ENCODE data around the gene INPP5D.

Gene INPP5D

DNA sequence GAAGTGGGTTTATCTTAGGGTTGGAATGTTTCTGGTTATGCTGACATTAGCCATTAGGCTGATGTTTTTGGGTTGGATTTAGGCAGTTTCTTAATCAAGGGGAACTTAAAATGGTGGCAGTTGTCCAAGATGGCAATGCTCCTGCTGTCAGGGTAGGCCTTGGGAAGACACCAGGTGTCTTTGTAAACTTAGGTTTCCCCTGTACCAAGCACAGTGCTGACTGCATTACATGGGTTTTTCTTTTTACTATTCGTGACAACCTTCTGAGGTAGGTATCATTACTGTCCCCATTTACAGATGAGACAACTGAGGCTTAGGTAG, 190.8 kb downstream of the INPP5D start:
- DNase-seq: no peak

DNA sequence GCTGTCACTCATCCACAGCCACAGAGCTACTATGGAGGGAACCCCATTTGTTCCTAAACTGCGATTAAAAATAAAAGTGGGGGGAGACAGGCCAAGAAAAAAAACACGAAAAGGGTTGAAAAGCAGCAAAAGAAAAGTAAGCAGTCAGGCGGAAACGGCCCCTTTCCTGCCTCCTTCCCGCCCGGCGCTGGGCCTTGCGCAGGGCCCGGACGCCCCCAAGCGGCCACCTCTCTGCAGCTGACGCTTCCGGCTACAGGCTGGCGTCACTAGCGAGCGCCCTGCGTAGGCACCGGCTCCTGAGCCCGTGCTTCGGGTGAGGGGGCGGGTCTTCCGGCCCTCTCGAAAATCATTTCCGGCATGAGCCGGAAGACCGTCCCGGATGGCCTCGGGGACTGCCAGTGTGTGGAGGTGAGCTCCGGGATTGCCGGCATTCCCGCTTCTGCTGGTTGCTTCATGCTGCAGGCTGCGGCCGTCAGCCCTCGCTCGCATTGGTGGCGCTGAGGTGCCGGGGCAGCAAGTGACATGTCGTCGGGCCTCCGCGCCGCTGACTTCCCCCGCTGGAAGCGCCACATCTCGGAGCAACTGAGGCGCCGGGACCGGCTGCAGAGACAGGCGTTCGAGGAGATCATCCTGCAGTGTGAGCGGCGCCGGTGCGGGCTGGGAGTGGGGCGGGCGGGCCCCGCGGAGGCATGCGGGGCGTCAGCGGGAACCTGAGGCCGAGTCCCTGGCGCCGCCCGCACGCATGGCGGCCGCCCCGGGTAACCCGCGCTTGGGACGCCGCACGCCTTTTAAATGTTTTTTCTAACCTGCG, 191.4 kb downstream of the INPP5D start, which contains the start of gene ATG16L1:
ATG16L1 (plus strand) TSS at position 368 of the 811 bp plus-strand sequence; CDS start at position 523, 155 bp downstream.
- peak; percentile 95 for DNase-seq

DNA sequence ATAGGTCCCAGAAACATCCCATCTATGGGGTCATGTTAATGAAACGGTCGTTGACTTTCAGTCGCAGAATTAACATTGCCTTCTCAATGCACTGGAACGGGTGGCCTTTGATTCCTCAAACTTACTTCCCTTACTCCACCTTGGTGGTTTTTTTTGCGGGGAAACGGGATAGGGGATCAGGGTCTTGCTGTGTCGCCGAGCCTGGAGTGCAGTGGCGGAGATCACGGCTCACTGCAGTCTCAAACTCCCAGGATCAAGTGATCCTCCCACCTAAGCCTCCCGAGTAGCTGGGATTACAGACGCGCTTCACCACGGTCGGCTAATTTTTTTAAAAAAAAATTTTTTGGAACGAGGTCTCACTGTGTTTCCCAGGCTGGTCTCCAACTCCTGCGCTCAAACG, 192.1 kb downstream of the INPP5D start:
- DNase-seq: no peak

DNA sequence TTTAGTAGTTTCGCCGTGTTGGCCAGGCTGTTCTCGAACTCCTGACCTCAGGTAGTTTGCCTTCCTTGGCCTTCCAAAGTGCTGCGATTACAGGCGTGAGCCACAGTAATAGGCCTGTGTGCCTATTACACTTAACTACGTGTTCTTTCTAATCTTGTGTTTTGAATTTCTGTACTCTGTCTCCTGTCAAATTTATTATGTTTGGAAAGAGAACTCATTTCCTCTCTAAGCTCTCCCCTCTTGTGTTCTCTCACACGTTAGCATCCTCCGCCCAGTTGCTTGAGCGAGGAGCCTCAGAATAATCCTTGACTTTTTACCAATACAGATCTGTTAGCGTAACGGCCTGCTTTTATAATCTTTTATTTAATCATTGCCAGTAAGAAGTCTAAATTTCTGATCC, 195.0 kb downstream of the INPP5D start:
- DNase-seq: no peak

DNA sequence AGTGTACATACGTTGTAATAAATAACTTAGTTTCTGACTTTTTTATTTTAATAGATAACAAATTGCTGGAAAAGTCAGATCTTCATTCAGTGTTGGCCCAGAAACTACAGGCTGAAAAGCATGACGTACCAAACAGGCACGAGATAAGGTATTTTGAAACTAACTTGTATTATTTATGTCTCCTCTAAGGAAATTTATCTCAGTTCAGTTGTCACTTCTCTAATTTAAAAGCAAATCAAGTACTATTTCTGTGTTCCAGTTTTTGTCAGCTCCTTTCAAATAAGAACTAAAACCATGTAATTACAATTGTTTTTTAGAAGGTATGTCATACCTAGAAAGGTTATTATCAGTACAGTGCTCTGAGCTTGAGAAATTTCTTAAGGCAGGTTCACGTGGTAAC, 195.9 kb downstream of the INPP5D start:
- no peak for DNase-seq
